Gastrocnemius medialis (tissue), 4 donors: ENCODE results near the gene GPR12. TPM values are rescaled to one million over a fixed set of nuclear protein-coding genes. Genes with fewer than 3 reads are reported as not detected.

Source experiments
- ATAC-seq, 2 donors: fragments of 150-250 bp; one replicate each; pipeline ENCODE4 v1.9.1; 2016
- DNase-seq, 2 donors: peaks; one replicate each; pipeline ENCODE4 v3.0.0-alpha.2; 2019
- H3K27ac ChIP-seq, 4 donors: fragments of 200-600 bp; sonication (generic); 1 replicate in 1 of 4; 2 replicates in 3 of 4; pipeline ENCODE4 v1.5.1; 2016 to 2018; ENCODE audit warnings: mild to moderate bottlenecking in 2 of 4, moderate library complexity in 1 of 4
- H3K27me3 ChIP-seq, 3 donors: fragments of 200-600 bp; sonication (generic) in 2 of 3; 1 replicate in 1 of 3; 2 replicates in 2 of 3; pipeline versions ENCODE4 v1.5.1 to v1.6.0; 2016 to 2019; ENCODE audit warnings: mild to moderate bottlenecking in 1 of 3, moderate library complexity in 1 of 3
- H3K36me3 ChIP-seq, 2 donors: fragments of 200-600 bp; sonication (generic) in 1 of 2; one replicate each; pipeline ENCODE4 v1.5.1; 2017 to 2018
- H3K4me1 ChIP-seq, 2 donors: fragments of 200-600 bp; sonication (generic) in 1 of 2; one replicate each; pipeline ENCODE4 v1.5.1; 2016 to 2017; ENCODE audit warnings: mild to moderate bottlenecking in 2 of 2
- H3K4me3 ChIP-seq, 4 donors: fragments of 200-600 bp; sonication (generic) in 3 of 4; 1 replicate in 1 of 4; 2 replicates in 3 of 4; pipeline ENCODE4 v1.5.1; 2016 to 2019; ENCODE audit warnings: mild to moderate bottlenecking in 2 of 4
- H3K9me3 ChIP-seq, 3 donors: fragments of 200-600 bp; sonication (generic) in 2 of 3; 1 replicate in 1 of 3; 2 replicates in 2 of 3; pipeline ENCODE4 v1.5.1; 2016 to 2019
- CTCF ChIP-seq, 5 experiments: fragments of 450-650 bp in 3 of 5; fragments of 200-600 bp in 2 of 5; sonication (generic) in 2 of 5; IDR thresholded peaks in 4 of 5; conservative IDR thresholded peaks in 1 of 5; 1 replicate in 4 of 5; 2 replicates in 1 of 5; pipeline ENCODE4 v1.5.1; 2016 to 2019; ENCODE audit warnings: antibody characterized with exemption in 5 of 5, mild to moderate bottlenecking in 3 of 5, moderate library complexity in 3 of 5
- POLR2A ChIP-seq, 2 donors: fragments of 450-650 bp; IDR thresholded peaks; one replicate each; pipeline ENCODE4 v1.6.1; 2017; ENCODE audit warnings: antibody characterized with exemption in 2 of 2, mild to moderate bottlenecking in 2 of 2, moderate library complexity in 2 of 2
- in situ Hi-C, 4 donors: fragments of 200-750 bp; cut with MboI; loops; one replicate each; pipeline versions ENCODE4 v1.15.0 to v1.8.0; 2017; ENCODE audit warnings: low sequenced_read_pairs in 4 of 4
- intact Hi-C: fragments of 100-400 bp; cut with DNase I; formaldehyde crosslinking; loops from one replicate; pipeline ENCODE4 v1.15.1; 2023; ENCODE audit warnings: low total_unique reads
- total RNA-seq, 4 donors: library from RNA; depleted of rRNA; stranded (reverse); fragments of >200 nt; gene quantifications; one replicate each; pipeline versions ENCODE4 v1.1.0 to v1.2.3, GENCODE V29; 2016

GPR12 gene
- total RNA-seq, 4 donors from 2014 or later = not detected

- no peak for TF ChIP-seq CTCF (IDR thresholded peaks at IDR 0.05 in 4 of 5, conservative IDR thresholded peaks at IDR 0.05 in 1 of 5)
- no peak for TF ChIP-seq POLR2A (IDR thresholded peaks at IDR 0.05)
- Histone ChIP-seq H3K27me3 (peaks cover 0 to 3% (median 0%) of the 10 kb centered on the region in 3 donors), H3K4me3 (no peak overlapping the region), H3K4me1 (no peaks in the 10 kb centered on the region), H3K27ac (no peak overlapping the region), H3K36me3 (no peaks in the 10 kb centered on the region), H3K9me3 (no peaks in the 10 kb centered on the region)
- DNase-seq = no peak
- ATAC-seq = no peak
- in situ Hi-C loops (no loop called here), intact Hi-C loops (no loop called here)
These were observed 26.2 kb upstream of the GPR12 start for GRCh38 chr13:26786651-26787295.

GRCh38 chr13:26785838-26786630, 25.4 kb upstream of the GPR12 start:
- Histone ChIP-seq H3K4me3 (peak overlapping the region in 1 of 4 donors; percentile 8), H3K27me3 (peaks cover 0 to 3% (median 0%) of the 10 kb centered on the region in 3 donors), H3K36me3 (no peaks in the 10 kb centered on the region), H3K27ac (peak overlapping the region in 1 of 4 donors; percentile 13), H3K9me3 (no peaks in the 10 kb centered on the region), H3K4me1 (no peaks in the 10 kb centered on the region)
- in situ Hi-C loops = no loop called here
- intact Hi-C loops = no loop called here
- peak in 1 of 2 donors; percentile 16 for DNase-seq
- TF ChIP-seq POLR2A (IDR thresholded peaks at IDR 0.05) (no peak), CTCF (IDR thresholded peaks at IDR 0.05 in 4 of 5, conservative IDR thresholded peaks at IDR 0.05 in 1 of 5) (no peak)
- no peak for ATAC-seq

GRCh38 chr13:26784704-26785639, 24.4 kb upstream of the GPR12 start:
- in situ Hi-C loops = no loop called here
- no peaks in the 10 kb centered on the region for H3K9me3 ChIP-seq
- H3K4me1 ChIP-seq = no peaks in the 10 kb centered on the region
- peak overlapping the region in 1 of 4 donors; percentile 8 for H3K4me3 ChIP-seq
- H3K27me3 ChIP-seq = peaks cover 0 to 3% (median 0%) of the 10 kb centered on the region in 3 donors
- TF ChIP-seq POLR2A (IDR thresholded peaks at IDR 0.05) (no peak), CTCF (IDR thresholded peaks at IDR 0.05 in 4 of 5, conservative IDR thresholded peaks at IDR 0.05 in 1 of 5) (no peak)
- no peaks in the 10 kb centered on the region for H3K36me3 ChIP-seq
- intact Hi-C loops = no loop called here
- H3K27ac ChIP-seq = peak overlapping the region in 2 of 4 donors; percentile 13 to 14
- ATAC-seq (peak in 1 of 2 donors; percentile 60), DNase-seq (no peak)

- Histone ChIP-seq H3K4me3 (no peak overlapping the region), H3K4me1 (no peaks in the 10 kb centered on the region), H3K27me3 (peaks cover 0 to 3% (median 0%) of the 10 kb centered on the region in 3 donors), H3K27ac (no peak overlapping the region), H3K36me3 (no peaks in the 10 kb centered on the region), H3K9me3 (no peaks in the 10 kb centered on the region)
- TF ChIP-seq POLR2A (IDR thresholded peaks at IDR 0.05) (no peak), CTCF (IDR thresholded peaks at IDR 0.05 in 4 of 5, conservative IDR thresholded peaks at IDR 0.05 in 1 of 5) (no peak)
- in situ Hi-C loops = no loop called here
- intact Hi-C loops = no loop called here
- ATAC-seq = no peak
- no peak for DNase-seq
These were observed 19.8 kb upstream of the GPR12 start for GRCh38 chr13:26780411-26780810.
